Measurements from ENCODE around the gene MAGI1. TPM values are rescaled to one million over a fixed set of nuclear protein-coding genes. Genes with fewer than 3 reads are reported as not detected.

The MAGI1 gene
- total RNA-seq, 4 donors from 2014 or later = 49.5 to 72.1 (median 67.6) TPM

DNA sequence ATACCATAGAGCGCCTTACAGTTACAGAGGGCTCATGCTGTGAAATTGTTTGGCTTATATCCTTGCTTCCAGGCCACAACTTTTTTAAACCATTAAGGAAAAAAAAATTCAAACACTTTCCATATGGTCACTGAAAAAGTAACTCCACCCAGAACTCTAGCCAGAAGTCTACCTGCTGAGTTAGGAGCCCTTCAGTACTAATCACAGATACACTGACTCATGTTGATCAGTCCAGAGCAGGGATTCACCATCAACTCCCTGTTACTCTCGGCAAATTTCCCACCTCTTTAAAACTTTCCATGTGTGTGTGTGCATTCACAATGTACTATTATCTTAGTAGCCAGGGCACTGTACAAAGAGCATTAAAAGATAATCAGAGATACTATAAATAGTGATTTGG is 372.8 kb downstream of the MAGI1 start:
- no peak overlapping the region for H3K27ac ChIP-seq
- no peak overlapping the region for H3K4me3 ChIP-seq
- no peaks in the 10 kb centered on the region for H3K9me3 ChIP-seq
- no peaks in the 10 kb centered on the region for H3K36me3 ChIP-seq
- no peaks in the 10 kb centered on the region for H3K4me1 ChIP-seq
- no peak for TF ChIP-seq POLR2A (IDR thresholded peaks at IDR 0.05)
- TF ChIP-seq, protein P1, sequence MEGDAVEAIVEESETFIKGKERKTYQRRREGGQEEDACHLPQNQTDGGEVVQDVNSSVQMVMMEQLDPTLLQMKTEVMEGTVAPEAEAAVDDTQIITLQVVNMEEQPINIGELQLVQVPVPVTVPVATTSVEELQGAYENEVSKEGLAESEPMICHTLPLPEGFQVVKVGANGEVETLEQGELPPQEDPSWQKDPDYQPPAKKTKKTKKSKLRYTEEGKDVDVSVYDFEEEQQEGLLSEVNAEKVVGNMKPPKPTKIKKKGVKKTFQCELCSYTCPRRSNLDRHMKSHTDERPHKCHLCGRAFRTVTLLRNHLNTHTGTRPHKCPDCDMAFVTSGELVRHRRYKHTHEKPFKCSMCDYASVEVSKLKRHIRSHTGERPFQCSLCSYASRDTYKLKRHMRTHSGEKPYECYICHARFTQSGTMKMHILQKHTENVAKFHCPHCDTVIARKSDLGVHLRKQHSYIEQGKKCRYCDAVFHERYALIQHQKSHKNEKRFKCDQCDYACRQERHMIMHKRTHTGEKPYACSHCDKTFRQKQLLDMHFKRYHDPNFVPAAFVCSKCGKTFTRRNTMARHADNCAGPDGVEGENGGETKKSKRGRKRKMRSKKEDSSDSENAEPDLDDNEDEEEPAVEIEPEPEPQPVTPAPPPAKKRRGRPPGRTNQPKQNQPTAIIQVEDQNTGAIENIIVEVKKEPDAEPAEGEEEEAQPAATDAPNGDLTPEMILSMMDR (IDR thresholded peaks at IDR 0.05) = no peak
- H3K27me3 ChIP-seq = no peaks in the 10 kb centered on the region
- DNase-seq = no peak

DNA sequence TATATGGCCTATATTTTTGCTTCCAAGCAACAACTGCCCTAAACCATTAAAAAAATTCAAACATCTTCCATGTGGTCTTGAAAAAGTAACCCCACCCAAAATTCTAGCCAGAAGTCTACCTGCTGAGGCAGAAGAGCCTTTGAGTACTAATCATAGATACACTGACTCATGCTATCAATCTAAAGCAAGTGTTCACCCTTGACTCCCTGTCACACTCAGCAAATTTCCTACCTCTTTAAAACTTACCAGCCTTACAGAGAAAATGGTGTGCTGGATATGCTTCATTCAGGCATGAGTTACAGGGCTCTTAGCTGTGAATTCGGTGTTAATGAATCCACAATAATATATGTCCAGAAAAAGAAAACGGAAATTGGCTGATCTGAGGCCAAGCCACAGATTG is 373.8 kb downstream of the MAGI1 start:
- TF ChIP-seq POLR2A (IDR thresholded peaks at IDR 0.05) = no peak
- TF ChIP-seq, protein P1 (IDR thresholded peaks at IDR 0.05) = no peak
- Histone ChIP-seq H3K27me3 (no peaks in the 10 kb centered on the region), H3K27ac (no peak overlapping the region), H3K4me3 (no peak overlapping the region), H3K36me3 (no peaks in the 10 kb centered on the region), H3K4me1 (no peaks in the 10 kb centered on the region), H3K9me3 (no peaks in the 10 kb centered on the region)
- no peak for DNase-seq

DNA sequence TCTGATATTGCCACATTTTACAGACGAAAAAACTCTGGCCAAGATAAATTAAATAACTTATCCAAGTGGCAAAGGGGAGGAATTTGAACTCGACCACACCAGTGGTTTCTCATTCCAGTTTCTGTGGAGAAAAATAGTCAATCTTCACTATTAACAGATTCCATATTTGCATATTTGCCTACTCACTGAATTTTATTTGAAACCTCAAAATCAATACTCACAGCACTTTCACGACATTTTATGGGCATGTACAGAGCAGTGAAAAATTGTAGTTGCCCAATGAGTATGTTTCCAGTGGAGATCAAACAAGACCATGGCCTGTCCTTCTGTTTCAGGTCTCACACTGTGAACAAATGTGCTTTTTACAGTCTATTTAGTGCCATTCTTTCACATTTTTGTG is 374.3 kb downstream of the MAGI1 start:
- no peak for TF ChIP-seq POLR2A (IDR thresholded peaks at IDR 0.05)
- TF ChIP-seq, protein P1 (IDR thresholded peaks at IDR 0.05) = no peak

DNA sequence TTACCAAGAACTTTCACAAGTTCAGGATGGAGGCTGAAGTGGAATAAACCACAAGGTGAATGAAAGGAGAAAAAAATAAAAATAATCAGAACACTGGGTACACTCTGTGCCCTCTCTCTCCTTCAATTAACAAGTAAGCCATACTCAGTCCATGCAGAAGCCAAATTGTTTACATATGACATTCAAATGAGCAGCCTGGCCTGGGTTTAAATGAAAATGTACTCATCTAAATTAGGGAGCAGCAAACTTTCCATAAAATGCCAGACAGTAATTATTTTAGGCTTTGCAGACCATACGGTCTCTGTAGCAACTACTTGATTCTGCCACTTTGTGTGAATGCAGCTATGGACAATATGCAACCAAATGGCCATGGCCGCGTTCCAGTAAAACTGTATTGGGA is 376.6 kb downstream of the MAGI1 start:
- DNase-seq = no peak
- H3K9me3 ChIP-seq = no peaks in the 10 kb centered on the region
- no peaks in the 10 kb centered on the region for H3K36me3 ChIP-seq
- H3K4me1 ChIP-seq = no peaks in the 10 kb centered on the region
- TF ChIP-seq, protein P1 (IDR thresholded peaks at IDR 0.05) = no peak
- TF ChIP-seq POLR2A (IDR thresholded peaks at IDR 0.05) = no peak
- H3K27me3 ChIP-seq = no peaks in the 10 kb centered on the region
- H3K27ac ChIP-seq = no peak overlapping the region
- H3K4me3 ChIP-seq = no peak overlapping the region

More for the DNA sequence above, 374.3 kb downstream of the MAGI1 start:
- Histone ChIP-seq H3K27ac (no peak overlapping the region), H3K36me3 (no peaks in the 10 kb centered on the region), H3K27me3 (no peaks in the 10 kb centered on the region), H3K9me3 (no peaks in the 10 kb centered on the region), H3K4me3 (no peak overlapping the region), H3K4me1 (no peaks in the 10 kb centered on the region)
- DNase-seq = no peak

DNA sequence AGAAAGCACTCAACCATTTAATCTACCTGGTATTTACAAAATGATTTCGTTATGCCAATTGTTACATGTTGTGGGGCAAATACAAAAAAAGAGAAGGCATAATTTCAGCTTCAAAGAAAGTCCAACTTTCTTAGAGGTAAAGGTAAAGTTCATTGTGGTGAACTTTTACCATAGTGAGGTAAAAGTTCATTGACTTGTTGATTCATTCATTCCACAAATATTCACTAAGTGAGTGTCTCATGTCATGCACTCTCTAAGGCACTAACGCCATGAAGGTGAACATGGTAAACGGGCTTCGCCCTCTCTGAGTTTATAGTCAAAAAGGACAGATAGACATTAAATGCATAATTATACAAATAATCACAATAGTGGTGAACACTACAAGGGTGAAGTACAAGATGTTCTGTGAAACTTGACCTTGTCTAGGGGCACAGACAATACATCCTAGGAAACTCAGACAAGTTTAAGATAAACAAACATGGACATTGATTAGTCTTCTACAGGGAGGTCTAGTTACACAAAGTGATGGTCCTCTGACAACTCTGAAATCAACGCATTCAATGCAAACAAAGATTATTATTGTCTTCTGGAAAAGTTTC is 378.6 kb downstream of the MAGI1 start:
- no peak overlapping the region for H3K4me3 ChIP-seq
- H3K36me3 ChIP-seq = no peaks in the 10 kb centered on the region
- H3K9me3 ChIP-seq = no peaks in the 10 kb centered on the region
- DNase-seq = no peak
- TF ChIP-seq, protein P1 (IDR thresholded peaks at IDR 0.05) = no peak
- no peak for TF ChIP-seq POLR2A (IDR thresholded peaks at IDR 0.05)
- H3K27me3 ChIP-seq = no peaks in the 10 kb centered on the region
- no peak overlapping the region for H3K27ac ChIP-seq
- no peaks in the 10 kb centered on the region for H3K4me1 ChIP-seq

DNA sequence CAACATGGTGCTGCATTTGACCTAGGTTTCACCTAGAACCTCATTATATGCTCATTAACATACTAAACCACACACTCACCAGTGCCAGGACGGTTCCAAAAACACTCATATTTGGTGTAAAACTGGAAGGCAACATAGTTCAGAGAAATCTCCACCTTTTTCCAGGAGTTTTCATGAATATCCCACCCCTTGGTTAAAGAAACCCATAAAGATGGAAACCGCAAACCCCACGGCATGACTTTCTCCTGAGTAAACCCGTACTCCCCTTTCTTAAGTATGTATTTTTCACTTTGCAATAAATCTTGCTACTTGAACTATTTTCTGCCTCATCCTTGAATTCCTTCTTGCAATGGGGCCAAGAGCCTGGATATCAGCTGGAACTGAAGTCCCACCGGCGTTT is 379.3 kb downstream of the MAGI1 start:
- no peaks in the 10 kb centered on the region for H3K4me1 ChIP-seq
- no peak for TF ChIP-seq POLR2A (IDR thresholded peaks at IDR 0.05)
- TF ChIP-seq, protein P1 (IDR thresholded peaks at IDR 0.05) = no peak
- no peaks in the 10 kb centered on the region for H3K36me3 ChIP-seq
- no peaks in the 10 kb centered on the region for H3K27me3 ChIP-seq
- H3K4me3 ChIP-seq = no peak overlapping the region
- no peak overlapping the region for H3K27ac ChIP-seq
- H3K9me3 ChIP-seq = no peaks in the 10 kb centered on the region
- no peak for DNase-seq
